Measurements from ENCODE around the gene CGB8.
"Not testable (repeated sequence)": the region's sequence is repeated elsewhere in the genome, so short reads cannot be mapped to it uniquely, and the experiment has no call there.

CGB8 gene

DNA sequence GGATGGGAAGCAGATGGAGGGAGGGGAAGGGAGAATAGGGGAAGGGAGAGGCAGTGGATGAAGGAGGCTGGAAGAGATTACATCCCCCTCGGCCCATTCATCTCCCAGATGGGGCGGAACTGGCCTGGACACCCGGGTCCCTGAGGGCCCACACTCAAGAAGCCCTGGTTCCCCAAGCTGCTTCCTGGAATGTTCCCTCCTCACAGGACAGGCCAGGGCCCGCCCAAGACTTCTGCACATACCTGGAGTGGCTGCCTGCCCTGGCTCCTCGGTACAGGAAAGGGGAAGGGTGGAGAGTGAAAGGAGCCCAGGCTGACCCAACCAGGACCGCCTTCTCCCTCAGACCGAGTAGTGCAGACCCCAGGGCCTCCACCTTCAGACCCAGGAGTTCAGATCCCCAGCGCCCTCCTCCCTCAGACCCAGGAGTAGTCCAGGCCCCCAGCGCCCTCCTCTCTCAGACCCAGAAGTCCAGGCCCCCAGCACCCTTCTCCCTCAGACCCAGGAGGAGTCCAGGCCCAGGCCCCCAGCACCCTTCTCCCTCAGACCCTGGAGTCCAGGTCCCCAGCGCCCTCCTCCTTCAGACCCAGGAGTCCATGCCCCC lies 15.2 kb upstream of the CGB8 start:
- Histone ChIP-seq H3K4me1 (ENCODE audit: insufficient read depth, low read length) (peaks cover 20% of the 10 kb centered on the region), H3K27me3 (ENCODE audit: insufficient read depth, low read length) (peaks cover 43% of the 10 kb centered on the region), H3K4me3 (ENCODE audit: low read length) (peak overlapping the region; percentile 49), H3K36me3 (ENCODE audit: insufficient read depth, low read length) (no peaks in the 10 kb centered on the region), H3K9ac (ENCODE audit: low read depth, low read length) (no peak overlapping the region), H3K27ac (ENCODE audit: low read depth, low read length) (no peak overlapping the region), H3K9me3 (ENCODE audit: insufficient read depth, low read depth, low read length) (no peaks in the 10 kb centered on the region)
- WGBS, result 58% methylated on average over 10 of the region's 10 CpGs

DNA sequence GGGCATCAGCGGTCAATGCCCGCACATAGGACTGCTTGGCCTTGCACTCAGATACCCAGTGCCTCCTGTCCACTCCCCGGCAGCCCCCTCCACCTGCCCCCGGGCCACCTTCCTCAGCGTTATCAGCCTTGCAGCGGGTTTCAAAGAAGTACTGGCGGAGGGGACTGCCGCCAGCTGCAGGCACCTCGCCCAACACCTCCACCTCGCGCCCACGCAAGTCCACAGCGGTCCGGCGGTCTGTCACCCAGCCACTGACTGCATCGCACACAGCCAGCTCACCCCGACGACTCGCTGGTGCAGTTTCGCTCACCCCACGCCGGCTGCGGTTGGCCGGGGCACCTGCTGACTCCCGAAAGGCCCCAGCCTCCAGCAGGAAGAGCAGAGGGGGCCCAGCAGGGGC lies 12.5 kb upstream of the CGB8 start:
- no peak overlapping the region for H3K27ac ChIP-seq (ENCODE audit: low read depth, low read length)
- peaks cover 49% of the 10 kb centered on the region for H3K27me3 ChIP-seq (ENCODE audit: insufficient read depth, low read length)
- H3K36me3 ChIP-seq (ENCODE audit: insufficient read depth, low read length), result no peaks in the 10 kb centered on the region
- no peak overlapping the region for H3K9ac ChIP-seq (ENCODE audit: low read depth, low read length)
- no peak overlapping the region for H3K4me3 ChIP-seq (ENCODE audit: low read length)
- WGBS, result 84% methylated on average over 25 of the region's 25 CpGs
- peaks cover 23% of the 10 kb centered on the region for H3K4me1 ChIP-seq (ENCODE audit: insufficient read depth, low read length)
- no peaks in the 10 kb centered on the region for H3K9me3 ChIP-seq (ENCODE audit: insufficient read depth, low read depth, low read length)

DNA sequence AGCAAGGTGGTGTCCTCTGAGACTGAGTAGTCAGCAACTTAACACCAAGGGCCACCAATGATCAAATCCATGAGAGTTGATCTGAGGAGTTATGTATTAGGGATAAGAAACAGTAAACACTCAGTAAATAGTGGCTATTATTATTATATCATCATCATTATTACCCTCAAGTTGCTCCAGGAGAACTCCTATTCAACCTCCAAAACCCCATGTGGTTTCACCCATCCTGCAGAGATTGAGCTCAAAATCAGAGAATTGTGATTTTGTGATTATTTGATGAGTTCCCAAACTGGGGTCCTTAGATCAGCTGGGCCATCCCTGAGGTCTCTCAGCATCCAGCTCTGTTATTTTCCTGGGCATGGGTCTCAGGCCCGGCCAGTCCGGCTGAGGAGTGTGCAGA lies 12.1 kb upstream of the CGB8 start:
- Histone ChIP-seq H3K4me1 (ENCODE audit: insufficient read depth, low read length) (peaks cover 19% of the 10 kb centered on the region), H3K9me3 (ENCODE audit: insufficient read depth, low read depth, low read length) (no peaks in the 10 kb centered on the region), H3K36me3 (ENCODE audit: insufficient read depth, low read length) (no peaks in the 10 kb centered on the region), H3K27ac (ENCODE audit: low read depth, low read length) (no peak overlapping the region), H3K27me3 (ENCODE audit: insufficient read depth, low read length) (peaks cover 49% of the 10 kb centered on the region), H3K4me3 (ENCODE audit: low read length) (no peak overlapping the region), H3K9ac (ENCODE audit: low read depth, low read length) (no peak overlapping the region)
- 96% methylated on average over 2 of the region's 2 CpGs for WGBS

DNA sequence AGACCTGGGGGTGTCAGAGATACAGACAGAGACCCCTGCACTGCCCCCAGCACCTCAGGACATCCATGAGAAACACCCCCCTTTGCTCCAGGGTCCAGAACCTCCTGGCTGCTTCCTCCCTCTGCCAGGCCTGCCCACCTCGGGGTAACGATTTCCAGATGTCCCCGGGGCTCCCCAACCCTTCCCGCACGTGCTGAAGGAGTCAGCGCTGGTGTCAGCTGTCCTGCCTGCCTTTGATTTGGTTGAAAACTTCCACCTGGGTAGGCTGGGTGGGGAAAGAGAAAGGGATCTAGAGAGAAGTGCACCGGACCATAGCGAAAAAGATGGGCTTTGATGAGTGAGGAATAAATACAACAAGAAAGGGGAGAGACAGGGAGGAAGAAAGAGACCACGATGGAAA lies 10.1 kb upstream of the CGB8 start:
- peaks cover 7% of the 10 kb centered on the region; the same call in 1 of the 2 replicates for H3K4me1 ChIP-seq (ENCODE audit: insufficient read depth, low read length)
- H3K9me3 ChIP-seq (ENCODE audit: insufficient read depth, low read depth, low read length), result no peaks in the 10 kb centered on the region
- no peaks in the 10 kb centered on the region for H3K36me3 ChIP-seq (ENCODE audit: insufficient read depth, low read length)
- H3K9ac ChIP-seq (ENCODE audit: low read depth, low read length), result no peak overlapping the region
- H3K27me3 ChIP-seq (ENCODE audit: insufficient read depth, low read length), result peaks cover 53% of the 10 kb centered on the region
- 89% methylated on average over 9 of the region's 9 CpGs for whole genome bisulfite sequencing
- H3K27ac ChIP-seq (ENCODE audit: low read depth, low read length), result no peak overlapping the region
- no peak overlapping the region for H3K4me3 ChIP-seq (ENCODE audit: low read length)

DNA sequence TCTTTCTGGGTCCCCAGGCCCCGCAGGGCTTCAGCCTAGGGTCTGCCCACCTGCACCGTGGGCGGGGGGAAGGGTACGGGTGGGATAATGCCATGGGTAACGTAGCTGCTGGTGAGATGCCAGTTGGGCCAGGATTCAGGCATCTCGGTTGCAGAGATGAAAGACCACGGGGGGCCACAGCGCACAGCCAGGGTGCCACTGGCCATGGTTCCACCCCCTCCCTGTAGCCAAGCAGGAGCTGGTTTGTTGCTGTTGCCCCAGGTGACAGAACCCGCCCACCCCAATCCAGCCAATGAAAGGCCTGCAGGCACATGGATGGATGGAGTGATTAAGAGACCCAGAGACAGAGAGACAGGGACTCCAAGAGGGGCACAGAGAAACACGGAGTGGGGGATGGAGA lies 9.7 kb upstream of the CGB8 start:
- Histone ChIP-seq H3K4me3 (ENCODE audit: low read length) (no peak overlapping the region), H3K36me3 (ENCODE audit: insufficient read depth, low read length) (no peaks in the 10 kb centered on the region), H3K27me3 (ENCODE audit: insufficient read depth, low read length) (peaks cover 53% of the 10 kb centered on the region), H3K9ac (ENCODE audit: low read depth, low read length) (no peak overlapping the region), H3K4me1 (ENCODE audit: insufficient read depth, low read length) (0 out of 2 replicates have a peak, but pooled peaks cover 3% of the 10 kb centered on the region), H3K27ac (ENCODE audit: low read depth, low read length) (no peak overlapping the region), H3K9me3 (ENCODE audit: insufficient read depth, low read depth, low read length) (no peaks in the 10 kb centered on the region)
- WGBS, result 80% methylated on average over 10 of the region's 10 CpGs

DNA sequence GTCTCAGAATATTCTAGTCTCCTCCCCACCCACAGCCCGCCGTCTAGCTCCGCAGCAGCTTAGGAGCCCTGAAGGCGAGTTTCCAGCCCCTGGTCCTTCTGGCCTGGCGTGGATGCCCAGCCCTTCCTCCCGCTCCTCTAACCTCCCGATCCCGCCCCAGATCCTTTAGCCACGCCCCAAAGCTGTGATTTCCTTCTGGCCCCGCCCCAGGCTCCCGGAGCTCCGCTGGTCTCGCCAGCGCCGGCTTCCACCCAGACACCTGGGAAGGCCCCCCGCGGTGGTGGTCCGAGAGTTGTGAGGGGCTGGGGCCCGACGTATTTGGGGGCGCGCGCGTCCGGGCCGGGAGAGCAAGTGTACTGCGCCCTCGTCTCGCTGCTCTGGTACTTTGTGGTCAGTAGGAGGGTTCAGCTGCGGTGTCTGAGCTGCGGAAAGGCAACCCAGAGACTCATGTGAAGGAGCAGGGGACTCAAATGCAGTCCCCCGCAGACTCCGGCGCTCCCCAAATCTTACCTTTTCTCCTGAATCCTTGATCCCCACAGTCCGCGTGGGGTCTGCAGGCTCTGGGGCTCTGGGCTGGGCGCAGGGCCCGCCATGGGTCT lies 8.8 kb upstream of the CGB8 start, which contains the start of gene CGB7:
TSS of gene CGB7 (minus strand) at position 114 of the 599 bp plus-strand sequence. CDS start 2,374 bp downstream, outside the sequence.
- H3K36me3 ChIP-seq (ENCODE audit: insufficient read depth, low read length), result no peaks in the 10 kb centered on the region
- H3K9ac ChIP-seq (ENCODE audit: low read depth, low read length), result no peak within 1 kb of the TSS

DNA sequence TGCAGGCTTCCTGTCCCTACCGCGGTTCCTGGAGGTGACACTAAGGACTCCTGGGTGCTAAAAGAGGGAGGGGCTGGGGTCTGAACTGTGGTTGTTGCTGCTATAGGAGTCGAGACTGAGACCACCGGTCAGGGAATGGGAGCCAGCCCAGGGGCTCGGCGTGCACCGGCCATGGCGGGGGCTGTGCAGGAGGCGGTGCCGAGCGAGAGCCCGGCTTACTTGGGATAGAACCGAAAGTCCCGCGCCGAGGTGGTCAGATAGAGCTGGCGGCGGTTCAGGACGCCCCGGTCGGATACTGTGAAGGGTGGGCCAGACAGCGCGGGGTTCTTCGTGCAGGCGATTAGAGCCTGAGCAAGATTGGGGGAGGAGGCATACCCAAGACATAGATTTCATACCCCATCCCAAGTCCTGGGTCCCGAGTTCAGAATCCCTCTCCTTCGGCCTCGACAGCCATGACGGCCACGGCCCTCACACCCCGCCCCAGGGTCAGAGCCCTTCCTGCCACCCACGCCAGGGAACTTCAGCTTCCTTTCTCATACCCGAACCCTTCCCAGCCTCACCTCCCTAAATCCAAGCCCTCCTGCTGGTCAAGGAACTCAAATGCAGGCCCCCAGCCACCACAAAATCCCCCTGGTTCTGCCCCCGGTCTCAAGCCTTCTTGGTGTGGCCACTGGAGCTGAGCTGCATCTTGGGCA lies 8.1 kb upstream of the CGB8 start:
- WGBS, result 8% methylated on average over 31 of the region's 34 CpGs
- H3K36me3 ChIP-seq (ENCODE audit: insufficient read depth, low read length); H3K9me3 ChIP-seq (ENCODE audit: insufficient read depth, low read depth, low read length); H3K9ac ChIP-seq (ENCODE audit: low read depth, low read length); H3K4me1 ChIP-seq (ENCODE audit: insufficient read depth, low read length); H3K27ac ChIP-seq (ENCODE audit: low read depth, low read length): not testable (repeated sequence)
- H3K4me3 ChIP-seq (ENCODE audit: low read length), result peak overlapping the region; percentile 63
- H3K27me3 ChIP-seq (ENCODE audit: insufficient read depth, low read length), result peaks cover 53% of the 10 kb centered on the region

More for the DNA sequence above, 8.8 kb upstream of the CGB8 start, which contains the start of gene CGB7:
- no peaks in the 10 kb centered on the region for H3K9me3 ChIP-seq (ENCODE audit: insufficient read depth, low read depth, low read length)
- 0 out of 2 replicates have a peak, but pooled peaks cover 3% of the 10 kb centered on the region for H3K4me1 ChIP-seq (ENCODE audit: insufficient read depth, low read length)
- WGBS, result 13% methylated on average over 38 of the region's 38 CpGs
- H3K27ac ChIP-seq (ENCODE audit: low read depth, low read length), result no peak within 1 kb of the TSS
- peaks cover 53% of the 10 kb centered on the region for H3K27me3 ChIP-seq (ENCODE audit: insufficient read depth, low read length)
- peak within 1 kb of the TSS; percentile 63 for H3K4me3 ChIP-seq (ENCODE audit: low read length)

DNA sequence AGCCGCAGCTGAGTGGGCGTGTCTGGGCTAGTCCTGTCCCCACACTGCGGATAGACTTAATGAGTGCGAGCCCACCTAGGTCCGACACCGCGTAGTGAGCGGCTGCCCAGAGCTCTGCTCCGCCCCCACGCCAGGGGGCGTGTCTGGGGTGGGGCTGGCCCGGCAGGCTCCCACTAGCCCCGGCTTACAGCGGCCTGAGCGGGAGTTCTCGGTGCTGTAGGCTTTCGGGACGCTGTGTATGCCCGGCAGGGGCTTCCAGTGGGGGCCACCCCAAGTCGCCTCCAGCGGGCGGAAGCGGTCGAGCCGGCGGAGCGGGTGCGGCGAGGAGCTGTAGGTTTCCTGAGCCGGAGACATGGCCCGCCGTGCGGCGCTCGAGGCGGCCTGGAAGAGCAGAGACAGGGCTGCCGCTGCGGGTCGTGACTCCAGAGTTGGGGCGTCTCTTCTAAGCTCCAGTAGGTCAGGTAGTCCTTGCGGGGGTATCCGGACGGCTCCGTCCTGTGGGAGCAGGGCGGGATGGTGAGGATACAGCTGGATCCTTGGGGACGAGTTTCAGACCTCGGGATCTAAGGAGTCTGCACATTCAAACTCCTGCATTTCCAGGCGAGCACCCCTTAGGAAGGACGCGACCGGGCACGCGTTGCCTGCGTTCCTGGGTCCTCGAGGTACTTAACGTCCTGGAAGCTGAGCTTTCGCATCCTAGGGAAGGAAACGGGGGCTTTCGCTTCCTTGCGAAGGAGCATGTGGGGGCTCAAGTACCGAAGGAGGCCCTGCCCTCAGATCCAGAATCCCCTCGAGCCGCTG lies 7.4 kb upstream of the CGB8 start:
- H3K27ac ChIP-seq (ENCODE audit: low read depth, low read length), result no peak overlapping the region
- H3K4me3 ChIP-seq (ENCODE audit: low read length), result peak overlapping the region; percentile 63
- peaks cover 53% of the 10 kb centered on the region for H3K27me3 ChIP-seq (ENCODE audit: insufficient read depth, low read length)
- WGBS, result 2% methylated on average over 63 of the region's 63 CpGs
- H3K4me1 ChIP-seq (ENCODE audit: insufficient read depth, low read length), result 0 out of 2 replicates have a peak, but pooled peaks cover 3% of the 10 kb centered on the region
- no peaks in the 10 kb centered on the region for H3K36me3 ChIP-seq (ENCODE audit: insufficient read depth, low read length)
- H3K9ac ChIP-seq (ENCODE audit: low read depth, low read length), result no peak overlapping the region
- H3K9me3 ChIP-seq (ENCODE audit: insufficient read depth, low read depth, low read length), result no peaks in the 10 kb centered on the region

DNA sequence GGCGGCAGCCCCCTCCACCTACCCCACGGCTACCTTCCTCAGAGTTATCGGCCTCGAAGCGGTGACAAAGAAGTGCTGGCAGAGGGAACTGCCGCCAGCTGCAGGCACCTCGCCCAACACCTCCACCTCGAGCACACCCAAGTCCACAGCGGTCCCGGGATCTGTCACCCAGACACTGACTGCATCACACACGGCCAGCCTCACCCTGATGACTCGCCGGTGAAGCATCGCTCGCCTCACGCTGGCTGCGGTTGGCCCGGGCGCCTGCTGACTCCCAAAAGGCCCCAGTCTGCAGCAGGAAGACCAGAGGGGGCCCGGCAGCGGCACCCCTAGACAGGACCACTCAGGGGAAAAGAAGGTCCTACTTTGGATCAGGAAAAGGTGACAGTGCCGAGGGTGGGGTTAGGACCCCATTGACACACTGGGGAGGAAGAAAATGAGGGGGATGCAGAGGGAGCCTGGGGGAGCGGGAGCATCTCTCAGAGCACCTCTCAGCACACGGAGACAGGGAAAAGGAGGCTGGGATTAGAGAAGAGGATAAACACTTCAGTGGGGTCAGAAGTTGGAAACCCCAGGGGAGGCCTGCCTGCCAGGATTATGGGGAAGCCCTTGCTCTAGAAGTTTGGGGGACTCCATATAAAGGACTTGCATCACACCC lies 1.6 kb upstream of the CGB8 start:
- H3K27me3 ChIP-seq (ENCODE audit: insufficient read depth, low read length); H3K4me3 ChIP-seq (ENCODE audit: low read length); H3K27ac ChIP-seq (ENCODE audit: low read depth, low read length); H3K36me3 ChIP-seq (ENCODE audit: insufficient read depth, low read length); H3K9me3 ChIP-seq (ENCODE audit: insufficient read depth, low read depth, low read length); H3K4me1 ChIP-seq (ENCODE audit: insufficient read depth, low read length); H3K9ac ChIP-seq (ENCODE audit: low read depth, low read length): not testable (repeated sequence)
- WGBS, result 72% methylated on average over 24 of the region's 24 CpGs

DNA sequence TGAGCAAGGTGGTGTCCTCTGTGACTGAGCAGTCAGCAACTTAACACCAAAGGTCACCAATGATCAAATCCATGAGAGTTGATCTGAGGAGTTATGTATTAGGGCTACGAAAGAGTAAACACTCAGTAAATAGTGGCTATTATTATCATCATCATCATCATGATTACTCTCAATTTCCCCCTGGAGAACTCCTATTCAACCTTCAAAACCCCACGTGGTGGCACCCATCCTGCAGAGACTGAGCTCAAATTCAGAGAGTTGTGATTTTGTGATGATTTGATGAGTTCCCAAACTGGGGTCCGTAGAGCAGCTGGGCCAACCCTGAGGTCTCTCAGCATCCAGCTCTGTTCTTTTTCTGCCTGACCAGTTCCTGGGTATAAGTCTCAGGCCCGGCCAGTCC lies 923 bp upstream of the CGB8 start:
- no CpG with 5 or more reads among the region's 4 CpGs for WGBS
- not testable (repeated sequence) for H3K4me1 ChIP-seq (ENCODE audit: insufficient read depth, low read length); H3K4me3 ChIP-seq (ENCODE audit: low read length)

More for the DNA sequence above, 923 bp upstream of the CGB8 start:
- H3K36me3 ChIP-seq (ENCODE audit: insufficient read depth, low read length); H3K9ac ChIP-seq (ENCODE audit: low read depth, low read length); H3K27me3 ChIP-seq (ENCODE audit: insufficient read depth, low read length); H3K27ac ChIP-seq (ENCODE audit: low read depth, low read length); H3K9me3 ChIP-seq (ENCODE audit: insufficient read depth, low read depth, low read length): not testable (repeated sequence)
